ENCODE measurements around the gene NEO1.

- no peak for TF ChIP-seq CTCF (IDR thresholded peaks at IDR 0.05)
- TF ChIP-seq POLR2A (IDR thresholded peaks at IDR 0.05): no peak
Measured at GRCh38 chr15:73024168-73024567, 28.1 kb upstream of the NEO1 start.
